Astrocyte of the cerebellum (primary cell): Measurements from ENCODE around the gene FANCD2.

Source experiments
- DNase-seq: peaks from one replicate; pipeline ENCODE4 v3.0.0-alpha.2; 2011; ENCODE audit warnings: low read depth
- H3K4me3 ChIP-seq: 2 replicates; pipeline ENCODE4 v1.5.1; 2011; ENCODE audit warnings: mild to moderate bottlenecking, low read depth, low read length, moderate library complexity
- CTCF ChIP-seq: IDR thresholded peaks from 2 replicates; pipeline ENCODE4 v1.5.1; 2012; ENCODE audit warnings: low read length, low read depth, moderate library complexity, mild to moderate bottlenecking; ENCODE audit errors: missing control alignments
- in situ Hi-C: cut with HindIII; loops from 2 replicates; pipeline ENCODE4 v1.10.0; 2017; ENCODE audit warnings: low sequenced_read_pairs

FANCD2 gene

GRCh38 chr3:9994086-9994844, 32.0 kb upstream of the FANCD2 start:
- DNase-seq = no peak
- in situ Hi-C loops = no loop called here
- TF ChIP-seq CTCF = no peak
- no peak overlapping the region for H3K4me3 ChIP-seq

GRCh38 chr3:10000686-10001085, 25.6 kb upstream of the FANCD2 start:
- in situ Hi-C loops = no loop called here
- no peak overlapping the region for H3K4me3 ChIP-seq
- no peak for TF ChIP-seq CTCF
- DNase-seq = no peak

- no peak for DNase-seq
- in situ Hi-C loops = no loop called here
- no peak for TF ChIP-seq CTCF
- H3K4me3 ChIP-seq = no peak overlapping the region
Measured at GRCh38 chr3:10002951-10003350, 23.3 kb upstream of the FANCD2 start.

GRCh38 chr3:10004506-10004905, 21.7 kb upstream of the FANCD2 start:
- in situ Hi-C loops = no loop called here
- H3K4me3 ChIP-seq = no peak overlapping the region
- no peak for DNase-seq
- TF ChIP-seq CTCF = no peak

- no peak for DNase-seq
- no peak for TF ChIP-seq CTCF
- no peak overlapping the region for H3K4me3 ChIP-seq
- in situ Hi-C loops = no loop called here
Measured at GRCh38 chr3:10004960-10005564, 21.2 kb upstream of the FANCD2 start.

GRCh38 chr3:10006048-10006761, 20.0 kb upstream of the FANCD2 start:
- TF ChIP-seq CTCF = no peak
- no peak overlapping the region for H3K4me3 ChIP-seq
- in situ Hi-C loops = no loop called here

More at GRCh38 chr3:10006048-10006761, 20.0 kb upstream of the FANCD2 start:
- DNase-seq = no peak
